GM23338 (cell line): ENCODE results near the gene ACBD7.
A peak's percentile ranks its signal among the peaks of the same experiment; 100 is the strongest.

Experiments used
- CREB1 ChIP-seq: fragments of 250-450 bp; sonication (Bioruptor Pico); IDR thresholded peaks from 2 replicates; pipeline ENCODE4 v1.5.0; 2020; ENCODE audit warnings: low read depth, mild to moderate bottlenecking, moderate library complexity
- CTCF ChIP-seq, 2 experiments: fragments of 200-600 bp in 1 of 2; sonication (generic) in 1 of 2; conservative IDR thresholded peaks; 2 replicates each; pipeline versions ENCODE4 v1.5.1 to v1.6.1; 2016 to 2017; ENCODE audit warnings: antibody characterized with exemption in 2 of 2, low read depth in 2 of 2, mild to moderate bottlenecking in 2 of 2, moderate library complexity in 1 of 2
- EZH2 ChIP-seq: fragments of 200-600 bp; sonication (generic); IDR thresholded peaks from one replicate; pipeline ENCODE4 v1.8.0; 2017; ENCODE audit warnings: antibody characterized with exemption, mild to moderate bottlenecking, low read depth; ENCODE audit not compliant: unreplicated experiment
- EZH2phosphoT487 ChIP-seq: fragments of 200-600 bp; sonication (generic); IDR thresholded peaks from one replicate; pipeline ENCODE4 v1.8.1; 2018; ENCODE audit warnings: antibody characterized with exemption; ENCODE audit not compliant: unreplicated experiment
- NANOG ChIP-seq: IDR thresholded peaks from 2 replicates; pipeline ENCODE4 v1.6.1; 2016; ENCODE audit warnings: antibody characterized with exemption, borderline replicate concordance
- POLR2AphosphoS5 ChIP-seq: IDR thresholded peaks from 2 replicates; pipeline ENCODE4 v1.6.1; 2016; ENCODE audit warnings: antibody characterized with exemption, low read depth
- REST ChIP-seq: IDR thresholded peaks from one replicate; pipeline ENCODE4 v1.6.1; 2018; ENCODE audit warnings: antibody characterized with exemption; ENCODE audit not compliant: unreplicated experiment
- ZNF114 ChIP-seq: fragments of 250-450 bp; sonication (Bioruptor Pico); IDR thresholded peaks from 2 replicates; pipeline ENCODE4 v1.5.0; 2020; ENCODE audit warnings: mild to moderate bottlenecking, moderate library complexity

- TF ChIP-seq POLR2AphosphoS5 = no peak
- TF ChIP-seq CTCF (conservative IDR thresholded peaks at IDR 0.05; ENCODE audit: low read depth in 2 of 2) = peak; percentile 20 to 31
- no peak for TF ChIP-seq REST
- no peak for TF ChIP-seq EZH2
- TF ChIP-seq EZH2phosphoT487 = no peak
- TF ChIP-seq CREB1 (CRISPR knock-in tag) = no peak
- TF ChIP-seq NANOG = no peak
- no peak for TF ChIP-seq ZNF114 (CRISPR knock-in tag)
Observed at GRCh38 chr10:15112657-15113056, 24.1 kb upstream of the ACBD7 start.
